Activated CD4-positive, CD25-positive, alpha-beta regulatory T cell treated with anti-CD3 and anti-CD28 coated beads, Interleukin-2, amount 50 U/mL, for 24 hours (primary cell): Measurements from ENCODE around the gene GATA5.

Source experiments
- ATAC-seq, 2 donors: fragments of 150-1000 bp; cut with Tn5 transposase; one replicate each; pipeline ENCODE4 v1.10.0; 2021; ENCODE audit warnings: mild to moderate bottlenecking in 1 of 2, moderate library complexity in 1 of 2

GATA5 gene

DNA sequence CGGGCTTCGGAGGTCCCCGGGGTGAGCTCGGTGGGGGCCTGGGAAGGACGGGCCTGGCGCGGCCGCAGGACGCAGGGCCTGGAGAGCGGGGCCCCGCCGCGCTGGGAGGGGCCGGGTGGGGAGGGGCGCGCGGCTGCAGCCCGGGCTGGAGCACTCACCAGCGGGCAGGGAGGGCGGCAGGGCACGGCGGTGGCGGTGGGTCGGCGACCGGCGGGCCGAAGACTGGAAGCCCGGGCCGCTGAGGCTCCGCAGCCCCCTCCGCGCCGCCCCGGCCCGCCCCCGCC is at the start of gene GATA5:
GATA5 (minus strand) TSS at position 224 of the 284 bp plus-strand sequence. CDS start 474 bp downstream, outside the sequence.
- no peak for ATAC-seq

DNA sequence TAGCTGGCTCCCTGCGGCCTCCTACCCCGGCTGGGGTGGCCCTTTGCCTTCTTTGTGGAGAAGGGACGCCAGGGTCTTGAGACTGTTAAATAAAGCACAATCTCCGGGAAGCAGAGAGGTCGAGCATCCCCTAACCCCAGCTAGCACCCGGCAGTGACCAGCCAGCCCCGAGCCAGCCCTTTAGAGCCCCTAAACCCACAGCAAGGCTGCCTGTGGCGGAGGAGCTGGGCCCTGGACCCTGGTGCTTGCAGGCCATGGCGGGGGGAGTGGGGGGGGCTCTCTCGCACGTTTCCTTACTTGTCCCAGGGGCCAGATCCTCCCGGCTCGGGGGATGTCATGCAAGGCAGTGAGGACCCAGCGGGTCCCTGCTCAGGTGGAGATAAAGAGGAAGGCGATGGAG is 49.2 kb upstream of the GATA5 start:
- no peak for ATAC-seq

- no peak for ATAC-seq
Measured at GRCh38 chr20:62524505-62524911, 48.7 kb upstream of the GATA5 start.

GRCh38 chr20:62523473-62524203 is 47.8 kb upstream of the GATA5 start:
- peak; percentile 98 for ATAC-seq

DNA sequence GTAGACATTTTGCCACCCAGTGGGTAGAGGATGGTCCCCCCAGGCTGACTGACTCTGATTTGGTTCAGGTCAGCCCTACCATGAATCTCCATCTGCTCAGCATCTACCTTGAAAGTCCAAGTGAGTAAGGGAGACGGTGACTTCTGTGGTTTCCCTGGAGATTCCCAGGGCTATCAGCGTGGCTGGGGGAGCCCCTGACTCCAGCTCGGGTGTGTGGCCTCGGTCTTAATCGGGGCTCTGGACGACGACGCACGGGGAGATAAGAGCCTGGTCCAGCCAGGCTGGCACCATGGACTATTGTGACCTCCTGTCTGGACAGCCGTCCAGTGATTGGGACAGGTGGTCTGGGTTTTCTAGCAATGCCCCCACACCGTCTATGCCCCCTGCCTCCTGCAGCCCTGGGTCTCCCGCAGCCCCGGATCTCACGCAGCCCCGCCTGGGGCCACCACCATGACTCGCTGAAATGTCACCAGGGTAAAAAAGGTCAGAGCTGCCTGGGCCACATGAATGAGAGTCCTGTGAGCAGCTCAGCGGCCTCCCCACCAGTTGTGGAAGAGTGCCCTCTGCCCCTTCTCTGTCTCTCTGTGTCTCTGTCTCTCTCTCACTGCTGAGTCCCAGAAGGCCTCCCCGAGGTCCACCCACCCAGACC is 47.1 kb upstream of the GATA5 start:
- ATAC-seq, result peak; percentile 55 to 57

DNA sequence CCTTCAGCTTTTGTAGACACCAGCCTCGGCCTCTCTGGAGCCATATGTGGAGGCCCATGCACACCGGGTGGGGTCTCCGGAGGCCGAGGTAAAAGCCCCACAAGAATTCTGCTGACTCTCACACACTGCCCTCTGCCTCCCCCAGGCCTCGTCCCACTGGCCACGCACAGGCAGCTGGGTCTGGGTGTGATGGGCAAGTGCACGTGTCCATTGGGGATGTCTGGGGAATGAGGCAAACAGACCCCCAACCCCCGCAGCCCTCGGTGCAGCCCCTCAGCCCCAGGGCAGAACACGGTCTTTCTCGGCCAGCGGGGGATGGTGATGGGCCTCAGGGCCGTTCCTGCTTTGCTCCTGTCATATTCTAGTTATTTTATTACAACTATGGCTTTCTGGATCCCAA is 44.0 kb upstream of the GATA5 start:
- ATAC-seq, result no peak

- ATAC-seq, result no peak
Measured at GRCh38 chr20:62518911-62519310, 43.1 kb upstream of the GATA5 start.

- no peak for ATAC-seq
Measured at GRCh38 chr20:62517901-62518610, 42.3 kb upstream of the GATA5 start.

- ATAC-seq, result no peak
Measured at GRCh38 chr20:62517168-62517567, 41.4 kb upstream of the GATA5 start.

GRCh38 chr20:62516338-62516737 is 40.5 kb upstream of the GATA5 start:
- ATAC-seq, result no peak

GRCh38 chr20:62515826-62516225 is 40.0 kb upstream of the GATA5 start:
- no peak for ATAC-seq

DNA sequence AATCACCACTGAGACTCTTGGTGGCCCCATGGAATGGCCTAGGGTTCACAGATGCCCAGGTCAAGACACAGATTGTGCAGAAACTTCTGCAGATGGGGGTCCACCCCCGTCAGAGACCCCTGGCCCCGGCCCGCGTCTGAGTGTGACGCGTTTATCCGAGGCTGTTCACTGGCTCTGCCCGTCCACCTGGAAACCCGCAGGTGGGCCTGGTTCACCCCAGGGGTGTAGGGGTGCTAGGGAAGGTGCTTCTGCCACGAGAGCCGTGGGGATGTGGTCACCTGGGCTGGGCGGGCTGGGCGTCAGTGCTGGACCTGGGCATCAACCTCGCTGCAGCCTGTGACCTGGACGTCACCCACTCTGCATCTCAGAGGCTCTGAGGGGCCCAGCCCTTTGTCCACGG is 39.5 kb upstream of the GATA5 start:
- ATAC-seq, result no peak

DNA sequence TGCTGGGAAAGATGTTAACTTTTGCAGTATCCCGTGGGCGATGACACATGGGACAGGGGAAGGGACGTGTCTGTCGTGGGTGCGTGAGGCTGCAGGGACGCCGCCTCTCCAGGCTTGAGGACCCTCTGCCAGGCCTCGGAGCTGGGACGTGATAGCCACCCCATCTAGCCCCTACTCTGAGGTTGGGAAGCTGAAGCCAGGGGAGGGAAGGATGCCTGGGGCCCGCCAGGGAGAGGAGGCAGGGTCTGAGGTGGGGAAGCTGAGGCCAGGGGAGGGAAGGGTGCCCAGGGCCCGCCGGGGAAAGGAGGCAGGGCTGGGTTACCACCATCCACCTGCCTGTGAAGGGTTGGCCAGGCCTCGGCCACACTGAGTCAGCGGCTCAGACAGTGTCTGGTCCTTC is 38.2 kb upstream of the GATA5 start:
- no peak for ATAC-seq

GRCh38 chr20:62511915-62512610 is 36.3 kb upstream of the GATA5 start:
- no peak for ATAC-seq

- ATAC-seq, result no peak
Measured at GRCh38 chr20:62511300-62511914, 35.6 kb upstream of the GATA5 start.

- ATAC-seq, result peak in 1 of 2 donors; percentile 39
Measured at GRCh38 chr20:62508641-62509051, 32.9 kb upstream of the GATA5 start.

GRCh38 chr20:62507991-62508640 is 32.3 kb upstream of the GATA5 start:
- ATAC-seq, result no peak

DNA sequence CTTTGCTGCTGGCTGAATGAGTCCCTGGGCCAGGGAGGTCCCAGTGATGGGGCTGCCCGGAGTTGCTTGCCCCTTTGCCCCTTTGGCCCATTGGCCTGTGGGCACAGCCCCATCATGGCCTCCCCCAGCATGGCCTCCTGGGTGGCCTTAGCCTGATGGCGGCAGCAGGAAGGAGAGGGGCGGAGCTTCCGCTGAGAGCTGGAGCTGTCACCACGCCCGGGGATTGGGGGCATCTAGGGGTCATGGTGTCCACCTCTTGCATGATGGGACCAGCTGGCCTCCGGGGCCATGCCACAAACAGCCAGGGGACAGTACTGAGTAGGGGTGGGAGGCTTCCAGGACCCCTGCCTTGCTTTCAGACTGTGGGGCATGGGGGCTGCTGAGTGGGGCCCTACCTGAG is 31.5 kb upstream of the GATA5 start:
- ATAC-seq, result no peak

- ATAC-seq, result no peak
Measured at GRCh38 chr20:62506791-62507190, 31.0 kb upstream of the GATA5 start.

DNA sequence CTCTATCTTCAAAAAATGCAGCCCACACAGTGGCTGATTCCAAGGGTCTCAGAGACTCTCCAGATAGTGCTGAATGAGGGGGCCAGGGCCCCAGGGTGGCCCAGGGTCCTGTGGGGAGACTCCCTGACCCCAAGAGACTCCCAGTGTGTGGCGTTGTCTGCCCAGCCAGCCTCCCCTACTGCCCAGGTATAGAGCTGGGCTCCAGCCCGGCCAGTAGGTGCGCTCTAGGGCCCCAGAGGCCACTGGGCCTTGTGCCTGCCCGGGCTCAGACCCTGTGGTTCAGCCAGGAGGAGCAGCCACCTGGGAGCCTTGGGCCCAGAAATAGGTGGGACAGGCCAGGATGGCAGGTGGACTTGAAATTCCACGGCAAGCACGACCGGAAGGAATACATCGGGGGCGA is 30.3 kb upstream of the GATA5 start:
- ATAC-seq, result no peak

DNA sequence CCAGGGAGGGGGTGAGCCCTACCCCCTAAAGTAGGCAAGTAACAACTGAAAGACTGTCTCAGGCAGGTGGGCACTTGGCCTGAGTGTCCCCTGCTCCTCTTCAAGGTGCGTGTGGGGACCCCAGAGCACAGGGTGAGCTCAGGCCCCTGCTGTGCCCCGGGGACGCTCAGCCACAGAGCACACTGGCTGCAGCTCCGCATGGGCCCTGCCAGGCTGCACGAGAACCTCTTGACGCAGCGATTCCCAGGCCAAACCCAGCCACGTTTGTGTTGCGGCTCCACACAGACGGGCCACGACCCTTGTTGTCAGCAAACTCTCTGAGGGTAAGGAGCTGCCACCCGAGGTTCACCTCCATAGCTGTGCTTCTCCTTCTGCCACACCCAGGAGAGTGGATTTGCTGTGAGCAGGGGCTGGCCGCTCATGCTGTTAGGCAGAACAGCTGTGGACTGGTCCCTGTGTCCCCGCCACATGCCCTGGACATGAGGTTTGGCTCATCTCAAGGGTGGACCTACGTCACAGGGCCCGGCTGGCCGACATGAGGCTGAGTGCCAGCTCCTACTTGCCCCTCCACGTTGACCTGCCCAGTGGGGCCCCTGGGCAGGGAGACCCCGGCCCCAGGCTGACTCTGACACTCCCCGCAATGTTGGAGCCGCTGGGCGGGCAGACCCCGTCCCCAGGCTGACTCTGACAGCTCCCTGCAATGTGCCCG is 29.7 kb upstream of the GATA5 start:
- ATAC-seq, result no peak

GRCh38 chr20:62504323-62504722 is 28.5 kb upstream of the GATA5 start:
- ATAC-seq, result no peak
